MM.1S (cell line): ENCODE results near the gene LEP.

Experiments
- CTCF ChIP-seq: fragments of 300-600 bp; sonication (generic); IDR thresholded peaks from 2 replicates; pipeline ENCODE4 v1.5.1; 2016; ENCODE audit warnings: antibody characterized with exemption, low read length, mixed read lengths
- EZH2 ChIP-seq: fragments of 300-600 bp; sonication (generic); optimal IDR thresholded peaks from 2 replicates; pipeline ENCODE3; 2017; ENCODE audit warnings: low read depth, mild to moderate bottlenecking, antibody characterized with exemption, low read length, mixed read lengths

- TF ChIP-seq CTCF: peak; percentile 100
- TF ChIP-seq EZH2: no peak
These were observed 31.6 kb upstream of the LEP start for GRCh38 chr7:128209229-128210035.
